ENCODE measurements around the gene MAPK12.

GRCh38 chr22:50310949-50311444 lies 49.5 kb upstream of the MAPK12 start:
- TF ChIP-seq CTCF (IDR thresholded peaks at IDR 0.05; ENCODE audit: poor library complexity, severe bottlenecking) = no peak
- TF ChIP-seq TAF1 (IDR thresholded peaks at IDR 0.05; ENCODE audit: low read depth) = no peak
- TF ChIP-seq POLR2AphosphoS5 (IDR thresholded peaks at IDR 0.05) = no peak
- no peak for TF ChIP-seq REST (IDR thresholded peaks at IDR 0.05; ENCODE audit: borderline replicate concordance)
- TF ChIP-seq EZH2 (IDR thresholded peaks at IDR 0.05; ENCODE audit: borderline replicate concordance, insufficient read depth, low read length, poor library complexity, severe bottlenecking) = no peak
- no peak for TF ChIP-seq RAD21 (conservative IDR thresholded peaks at IDR 0.05)
- TF ChIP-seq EP300 (conservative IDR thresholded peaks at IDR 0.05; ENCODE audit: poor library complexity, severe bottlenecking) = no peak
